Stimulated activated effector memory CD8-positive, alpha-beta T cell treated with anti-CD3 and anti-CD28 coated beads, Interleukin-12 subunit alpha, Interleukin-12 subunit beta, amount 100 ng/mL, for 72 hours (primary cell): Measurements from ENCODE around the gene OOSP1.

ENCODE experiments used
- ATAC-seq: fragments of 150-1000 bp; cut with Tn5 transposase; 2 replicates; pipeline ENCODE4 v1.10.0; 2021
- DNase-seq, 2 donors: peaks; one replicate each; pipeline ENCODE4 v3.0.0; 2021 to 2022; ENCODE audit warnings: low spot score in 2 of 2
- H3K27ac Mint-ChIP-seq: one replicate; pipeline ENCODE4 v1.8.0; 2022; ENCODE audit warnings: mild to moderate bottlenecking, mixed read lengths
- H3K36me3 Mint-ChIP-seq: one replicate; pipeline ENCODE4 v1.8.0; 2022; ENCODE audit warnings: mild to moderate bottlenecking, mixed read lengths
- H3K4me1 Mint-ChIP-seq: one replicate; pipeline ENCODE4 v1.8.0; 2022; ENCODE audit warnings: mixed read lengths
- H3K4me3 Mint-ChIP-seq: one replicate; pipeline ENCODE4 v1.8.0; 2022; ENCODE audit warnings: mild to moderate bottlenecking, mixed read lengths
- H3K9me3 Mint-ChIP-seq: one replicate; pipeline ENCODE4 v1.8.0; 2022; ENCODE audit warnings: mixed read lengths

The OOSP1 gene

DNA sequence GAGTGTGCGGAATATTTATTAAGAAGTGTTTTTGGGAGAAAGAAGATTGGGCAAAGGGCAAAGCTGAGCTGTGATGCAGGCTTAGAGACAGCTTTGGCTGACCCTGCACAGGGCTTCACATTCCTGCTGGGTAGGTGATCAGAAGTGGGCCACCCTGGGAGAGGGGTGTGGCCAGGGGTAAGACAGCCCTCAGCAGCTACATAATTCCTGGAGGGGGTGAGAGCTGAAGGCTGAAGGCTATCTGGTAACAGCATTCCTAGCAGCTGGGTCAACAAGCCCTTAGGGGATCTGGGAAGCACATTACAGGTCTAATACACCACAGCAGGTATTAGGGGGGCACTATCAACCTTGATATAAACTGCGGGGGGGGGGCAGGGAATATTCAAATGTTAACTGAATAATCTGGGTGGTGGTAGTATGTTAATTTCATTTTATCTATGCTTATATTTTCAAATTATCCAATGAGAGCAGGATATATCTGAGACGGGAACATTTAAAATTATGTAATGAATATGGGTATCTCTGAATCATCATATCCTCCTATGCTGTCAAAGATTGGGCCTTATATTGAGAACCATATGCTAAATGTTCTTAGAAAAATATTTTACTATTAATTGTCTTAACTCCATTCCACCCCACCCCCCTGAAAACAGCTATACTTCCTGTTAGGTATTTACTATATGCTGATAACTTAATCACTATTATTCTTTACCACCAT lies 5.9 kb downstream of the OOSP1 start:
- ATAC-seq, result no peak
- Mint-ChIP-seq H3K4me3 (no peak overlapping the region), H3K27ac (no peak overlapping the region), H3K36me3 (no peaks in the 10 kb centered on the region), H3K4me1 (no peaks in the 10 kb centered on the region), H3K9me3 (peaks cover 4% of the 10 kb centered on the region)
- no peak for DNase-seq

DNA sequence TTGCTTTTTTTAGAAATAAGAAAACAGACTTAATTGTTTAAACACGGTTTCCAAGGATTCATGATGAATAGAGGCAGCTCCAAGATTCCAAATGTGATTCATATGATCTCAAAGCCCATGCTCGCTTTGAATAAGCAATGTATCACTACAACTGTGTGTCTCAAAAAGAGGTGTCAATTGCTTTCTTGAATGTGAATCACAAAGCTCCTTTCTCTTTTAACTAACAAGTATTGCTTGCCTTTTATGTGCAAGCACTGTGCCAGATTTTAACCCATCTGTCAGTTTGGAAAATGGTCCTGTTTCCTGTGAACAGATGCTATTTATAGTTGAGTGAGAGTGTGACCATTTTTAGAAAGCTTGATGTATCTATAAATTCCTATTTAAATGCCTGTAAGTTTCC lies 6.5 kb downstream of the OOSP1 start:
- Mint-ChIP-seq H3K36me3 (no peaks in the 10 kb centered on the region), H3K27ac (no peak overlapping the region), H3K4me3 (no peak overlapping the region), H3K4me1 (no peaks in the 10 kb centered on the region), H3K9me3 (peaks cover under 1% of the 10 kb centered on the region)
- DNase-seq (no peak), ATAC-seq (no peak)

DNA sequence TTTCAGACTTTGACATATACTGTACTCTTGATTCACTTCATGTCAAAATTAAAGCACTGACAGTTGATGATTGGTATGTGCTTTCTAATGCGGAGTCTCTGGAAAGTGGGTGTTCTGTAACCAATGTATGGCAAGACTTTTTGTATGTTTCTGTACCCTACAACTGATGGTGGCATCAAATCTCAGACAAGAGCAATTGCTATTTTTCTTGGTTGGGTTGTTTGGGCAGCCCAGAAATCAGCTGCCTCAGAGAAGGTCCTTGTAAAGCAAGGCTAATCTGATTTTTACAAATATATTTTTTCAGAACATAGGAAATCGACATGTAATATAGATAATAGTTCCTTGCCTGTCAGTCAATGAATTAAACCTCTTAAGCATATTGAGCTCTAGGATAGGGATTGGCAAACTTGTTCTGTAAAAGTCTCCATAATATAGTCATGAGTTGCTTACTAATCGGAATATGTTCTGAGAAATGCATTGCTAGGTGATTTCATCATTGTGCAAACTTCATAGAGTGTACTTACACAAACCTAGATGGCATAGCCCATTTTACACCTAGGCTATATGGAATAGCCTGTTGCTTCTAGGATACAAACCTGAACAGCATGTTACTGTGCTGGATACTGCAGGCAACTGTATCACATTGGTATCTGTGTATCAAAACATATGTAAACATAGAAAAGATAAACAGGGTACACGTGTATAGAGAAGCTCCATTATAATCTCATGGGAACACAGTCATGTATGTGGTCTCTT lies 15.4 kb downstream of the OOSP1 start:
- no peak for ATAC-seq
- H3K27ac Mint-ChIP-seq, result no peak overlapping the region
- H3K9me3 Mint-ChIP-seq, result no peaks in the 10 kb centered on the region
- H3K4me1 Mint-ChIP-seq, result no peaks in the 10 kb centered on the region
- DNase-seq, result no peak
- no peaks in the 10 kb centered on the region for H3K36me3 Mint-ChIP-seq
- H3K4me3 Mint-ChIP-seq, result no peak overlapping the region

DNA sequence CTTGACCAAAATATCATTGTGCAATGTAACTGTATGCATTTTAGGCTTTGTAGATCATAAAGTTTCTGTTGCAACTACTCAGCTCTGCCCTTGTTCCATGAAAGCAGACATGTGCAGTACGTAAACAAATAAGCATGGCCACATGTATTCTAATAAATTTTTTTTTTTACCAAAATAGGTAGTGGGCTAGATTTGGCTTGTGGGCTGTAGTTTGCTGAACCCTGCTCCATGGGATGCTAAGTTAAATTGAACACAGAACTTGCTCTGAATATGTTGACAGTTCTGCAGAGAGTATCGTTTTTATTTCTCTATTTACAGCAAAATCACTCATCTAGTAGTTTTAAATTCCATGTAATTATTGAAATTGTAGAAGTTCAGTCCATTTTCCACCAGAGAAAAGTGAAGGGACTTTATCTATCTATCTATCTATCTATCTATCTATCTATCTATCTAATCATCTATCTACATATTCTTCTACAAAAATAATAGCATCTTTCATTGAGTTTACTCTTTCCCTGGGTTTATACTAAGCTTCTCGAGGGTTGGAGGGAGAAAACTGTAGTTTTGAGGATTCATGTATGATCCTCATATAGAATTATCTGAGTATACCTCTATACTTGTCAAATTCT lies 16.1 kb downstream of the OOSP1 start:
- Mint-ChIP-seq H3K4me3 (no peak overlapping the region), H3K36me3 (no peaks in the 10 kb centered on the region), H3K9me3 (no peaks in the 10 kb centered on the region), H3K4me1 (no peaks in the 10 kb centered on the region), H3K27ac (no peak overlapping the region)
- no peak for DNase-seq
- ATAC-seq, result no peak

GRCh38 chr11:59957094-59957493 lies 18.9 kb downstream of the OOSP1 start:
- no peak overlapping the region for H3K4me3 Mint-ChIP-seq
- no peaks in the 10 kb centered on the region for H3K4me1 Mint-ChIP-seq
- ATAC-seq, result no peak
- DNase-seq, result no peak
- H3K27ac Mint-ChIP-seq, result no peak overlapping the region
- no peaks in the 10 kb centered on the region for H3K36me3 Mint-ChIP-seq
- H3K9me3 Mint-ChIP-seq, result no peaks in the 10 kb centered on the region

DNA sequence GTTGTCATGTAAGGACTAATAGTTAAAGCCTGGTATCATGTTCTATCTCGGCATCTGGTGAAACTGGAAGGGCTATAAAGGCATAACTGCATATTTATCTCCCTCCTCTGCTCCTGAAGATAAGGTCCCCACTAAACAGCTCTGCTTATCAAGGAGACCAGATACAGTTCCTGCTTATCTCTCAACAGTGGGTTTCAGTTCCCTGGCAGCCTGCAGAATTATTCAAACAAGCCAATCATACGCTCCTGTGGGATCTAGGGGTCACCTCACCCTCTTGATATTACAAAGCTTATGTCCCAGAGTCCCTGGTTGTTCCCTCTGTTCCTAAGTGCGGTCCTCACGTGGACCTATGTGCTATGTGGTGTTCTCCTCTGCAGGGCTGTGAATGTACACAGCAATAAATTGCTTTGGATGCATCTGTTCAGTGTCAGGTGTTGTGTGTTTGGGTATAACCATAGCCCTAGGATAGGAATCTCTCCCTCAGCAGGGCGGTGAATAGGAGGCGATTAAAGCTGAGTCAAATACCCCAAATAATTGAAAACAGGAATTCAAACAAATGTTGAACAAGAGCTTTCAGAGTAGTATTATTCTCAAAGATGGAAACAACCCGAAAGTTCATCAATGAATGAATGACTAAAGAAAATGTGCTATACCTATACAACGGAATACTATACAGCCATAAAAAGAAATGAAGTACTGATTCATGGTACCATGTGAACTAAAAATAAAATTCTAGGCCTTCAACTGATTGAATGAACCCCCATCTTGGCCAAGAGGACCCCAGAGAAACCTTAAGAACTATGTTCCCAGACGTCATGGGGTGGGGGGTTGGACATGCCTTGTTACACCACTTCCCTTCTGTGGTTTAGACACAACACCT lies 22.5 kb downstream of the OOSP1 start:
- H3K4me1 Mint-ChIP-seq, result no peaks in the 10 kb centered on the region
- H3K9me3 Mint-ChIP-seq, result no peaks in the 10 kb centered on the region
- no peak overlapping the region for H3K4me3 Mint-ChIP-seq
- H3K27ac Mint-ChIP-seq, result no peak overlapping the region
- H3K36me3 Mint-ChIP-seq, result no peaks in the 10 kb centered on the region
- ATAC-seq (no peak), DNase-seq (no peak)

DNA sequence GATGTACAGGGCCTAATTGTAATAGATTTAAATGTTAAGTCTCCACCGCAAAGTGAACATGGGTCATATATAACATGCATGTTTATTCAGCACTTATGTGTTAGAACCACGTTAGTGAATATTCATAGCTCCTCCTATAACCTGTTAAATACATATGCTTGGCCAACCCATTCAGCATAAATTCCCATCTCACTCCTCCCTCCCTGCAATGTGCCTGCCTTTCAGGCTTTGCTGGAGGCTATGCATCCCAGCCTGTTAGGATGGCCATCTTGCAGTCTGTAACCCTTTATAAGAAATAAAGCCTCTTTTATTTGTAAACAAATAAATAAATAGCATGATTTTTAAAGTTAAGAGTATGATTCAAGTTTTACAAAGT lies 23.9 kb downstream of the OOSP1 start:
- Mint-ChIP-seq H3K4me3 (no peak overlapping the region), H3K36me3 (no peaks in the 10 kb centered on the region), H3K9me3 (no peaks in the 10 kb centered on the region), H3K4me1 (no peaks in the 10 kb centered on the region), H3K27ac (no peak overlapping the region)
- ATAC-seq, result no peak
- no peak for DNase-seq

DNA sequence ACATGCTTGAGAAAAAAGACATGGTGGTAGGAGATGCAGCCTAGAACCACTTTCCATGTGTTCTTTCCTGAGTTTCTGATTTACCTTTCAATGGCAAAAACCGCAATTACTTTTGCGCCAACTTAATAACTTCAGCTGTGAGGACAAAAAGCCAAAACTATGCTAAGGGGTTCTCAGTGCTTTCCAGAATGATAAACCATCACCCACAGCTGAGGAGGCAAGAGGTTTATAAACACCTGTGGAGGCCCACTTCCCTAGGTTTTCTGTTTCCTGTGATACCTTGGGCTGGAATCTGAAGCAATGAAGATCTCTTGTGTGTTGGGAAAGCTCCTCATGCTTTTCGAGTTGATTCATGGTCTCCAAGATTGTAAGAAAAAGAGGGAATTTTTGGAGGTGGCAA lies 25.5 kb downstream of the OOSP1 start, which contains the start of gene OOSP4A:
Gene OOSP4A (plus strand): TSS at position 301 of the 400 bp plus-strand sequence. CDS start 0 bp downstream, at position 301.
- Mint-ChIP-seq H3K4me1 (no peaks in the 10 kb centered on the region), H3K27ac (no peak within 1 kb of the TSS), H3K9me3 (no peaks in the 10 kb centered on the region), H3K36me3 (no peaks in the 10 kb centered on the region), H3K4me3 (no peak within 1 kb of the TSS)
- DNase-seq, result no peak
- no peak for ATAC-seq

- H3K9me3 Mint-ChIP-seq, result no peaks in the 10 kb centered on the region
- no peak for ATAC-seq
- H3K4me1 Mint-ChIP-seq, result no peaks in the 10 kb centered on the region
Observed at GRCh38 chr11:59965424-59965823, 27.2 kb downstream of the OOSP1 start.

DNA sequence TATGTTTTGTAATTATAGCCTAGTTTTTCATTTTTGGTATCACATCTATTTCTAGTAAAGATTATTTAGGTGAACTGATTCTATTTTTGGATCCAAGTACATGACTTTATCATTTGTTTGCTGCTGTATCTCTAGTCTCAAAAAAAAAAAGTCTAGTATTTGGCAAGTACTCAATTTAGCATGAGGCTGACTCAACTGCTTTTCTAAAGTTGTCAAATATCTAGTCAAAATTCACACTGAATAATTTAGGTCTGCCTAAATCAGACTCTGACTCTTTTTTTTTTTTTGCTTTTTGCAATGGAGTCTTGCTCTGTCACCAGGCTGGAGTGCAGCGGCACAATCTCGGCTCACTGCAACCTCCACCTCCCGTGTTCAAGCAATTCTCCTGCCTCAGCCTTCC lies 28.0 kb downstream of the OOSP1 start:
- Mint-ChIP-seq H3K4me1 (no peaks in the 10 kb centered on the region), H3K36me3 (no peaks in the 10 kb centered on the region), H3K27ac (no peak overlapping the region), H3K9me3 (no peaks in the 10 kb centered on the region), H3K4me3 (no peak overlapping the region)
- no peak for DNase-seq
- ATAC-seq, result no peak

More at GRCh38 chr11:59965424-59965823, 27.2 kb downstream of the OOSP1 start:
- H3K27ac Mint-ChIP-seq, result no peak overlapping the region
- no peak for DNase-seq
- H3K36me3 Mint-ChIP-seq, result no peaks in the 10 kb centered on the region
- no peak overlapping the region for H3K4me3 Mint-ChIP-seq

DNA sequence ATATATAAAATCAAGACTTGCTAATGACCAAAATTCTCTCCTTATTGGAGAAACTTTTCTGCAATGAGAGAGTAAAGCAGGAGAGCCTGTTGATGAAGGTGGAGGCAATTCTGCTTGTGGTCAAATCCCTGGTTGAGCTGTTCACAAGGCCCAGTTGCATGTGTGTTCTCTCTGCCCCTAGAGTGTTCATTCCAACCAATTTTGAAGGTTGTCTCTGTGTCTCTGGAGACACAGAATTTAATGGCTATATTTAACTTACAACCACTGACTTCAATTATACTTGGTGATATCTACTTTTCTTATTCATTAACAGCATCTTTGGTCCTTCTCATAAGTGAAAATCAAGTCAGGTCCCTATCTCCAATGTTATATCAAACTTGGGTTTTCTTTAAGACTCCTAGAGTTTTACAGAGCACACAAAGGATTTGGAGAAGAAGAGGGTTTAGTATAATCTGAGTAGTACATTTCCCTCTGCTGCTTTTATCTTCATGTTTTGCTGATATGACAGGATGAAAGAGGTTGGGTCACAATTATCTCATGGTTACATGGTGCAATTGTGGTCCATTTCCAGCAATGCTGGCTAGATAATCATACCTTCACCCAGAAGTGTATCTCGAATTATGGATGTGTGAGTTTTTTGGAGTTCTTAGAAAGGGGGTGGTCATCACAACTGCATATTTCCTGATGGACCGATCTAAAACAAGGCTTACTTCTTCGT lies 29.6 kb downstream of the OOSP1 start:
- Mint-ChIP-seq H3K4me1 (no peaks in the 10 kb centered on the region), H3K36me3 (no peaks in the 10 kb centered on the region), H3K27ac (no peak overlapping the region), H3K9me3 (no peaks in the 10 kb centered on the region), H3K4me3 (no peak overlapping the region)
- no peak for ATAC-seq
- no peak for DNase-seq

DNA sequence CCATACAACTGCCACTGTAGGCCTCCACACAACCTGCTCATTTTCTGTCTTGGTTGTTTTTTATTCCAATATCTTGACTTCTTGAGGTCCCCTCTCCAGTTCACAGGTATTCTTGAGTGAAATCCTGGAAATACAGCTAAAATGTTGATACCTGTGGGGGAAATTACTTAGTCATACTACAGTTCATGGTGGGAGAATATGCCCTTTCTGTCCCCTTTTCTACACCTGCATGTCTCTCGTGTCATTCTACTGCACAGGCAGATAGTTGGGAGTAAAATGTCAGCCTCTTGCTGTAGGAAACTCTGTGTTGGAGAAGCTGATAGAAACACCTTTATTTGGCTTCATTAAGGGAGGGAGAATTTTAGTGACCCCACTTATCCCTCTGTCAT lies 30.2 kb downstream of the OOSP1 start:
- H3K27ac Mint-ChIP-seq, result no peak overlapping the region
- DNase-seq (no peak), ATAC-seq (no peak)
- H3K36me3 Mint-ChIP-seq, result no peaks in the 10 kb centered on the region
- H3K9me3 Mint-ChIP-seq, result no peaks in the 10 kb centered on the region
- no peaks in the 10 kb centered on the region for H3K4me1 Mint-ChIP-seq
- no peak overlapping the region for H3K4me3 Mint-ChIP-seq

DNA sequence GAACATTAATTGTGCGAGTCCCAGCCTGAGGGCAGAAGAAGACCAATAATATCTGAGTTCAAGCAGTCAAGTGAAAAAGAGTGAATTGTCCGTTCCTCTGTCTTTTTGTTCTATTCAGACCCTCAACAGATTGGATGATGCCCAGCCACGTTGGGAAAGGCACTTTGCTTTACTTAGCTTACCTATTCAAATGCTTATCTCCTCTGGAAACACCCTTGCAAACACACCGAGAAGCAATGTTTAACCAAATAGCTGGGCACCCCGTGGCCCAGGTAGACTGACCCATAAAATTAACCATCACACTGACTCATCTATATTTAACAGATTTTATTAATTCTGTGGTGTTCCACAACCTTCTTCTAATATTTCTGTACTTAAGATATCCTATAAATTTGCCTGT lies 34.9 kb downstream of the OOSP1 start:
- ATAC-seq (no peak), DNase-seq (no peak)
- H3K4me1 Mint-ChIP-seq, result no peaks in the 10 kb centered on the region
- H3K36me3 Mint-ChIP-seq, result no peaks in the 10 kb centered on the region
- no peak overlapping the region for H3K4me3 Mint-ChIP-seq
- no peaks in the 10 kb centered on the region for H3K9me3 Mint-ChIP-seq
- H3K27ac Mint-ChIP-seq, result no peak overlapping the region

GRCh38 chr11:59981106-59981770 lies 43.0 kb downstream of the OOSP1 start:
- ATAC-seq, result no peak
- no peak overlapping the region for H3K27ac Mint-ChIP-seq

More at GRCh38 chr11:59981106-59981770, 43.0 kb downstream of the OOSP1 start:
- Mint-ChIP-seq H3K36me3 (no peaks in the 10 kb centered on the region), H3K4me1 (no peaks in the 10 kb centered on the region), H3K9me3 (no peaks in the 10 kb centered on the region), H3K4me3 (no peak overlapping the region)
- no peak for DNase-seq
